Hepatocyte (in vitro differentiated cells): ENCODE results near the gene PIGQ. TPM values are rescaled to one million over a fixed set of nuclear protein-coding genes. Genes with fewer than 3 reads are reported as not detected.
A peak's percentile ranks its signal among the peaks of the same experiment; 100 is the strongest.

Source experiments
- DNase-seq: peaks from one replicate; pipeline ENCODE4 v3.0.0-alpha.2; 2016; ENCODE audit warnings: low spot score
- H2AFZ ChIP-seq: fragments of 200-600 bp; sonication (generic); 2 replicates; pipeline ENCODE4 v1.6.0; 2016; ENCODE audit warnings: antibody characterized with exemption, mild to moderate bottlenecking
- H3K27ac ChIP-seq: fragments of 200-600 bp; sonication (generic); 2 replicates; pipeline ENCODE4 v1.5.1; 2016; ENCODE audit warnings: mild to moderate bottlenecking
- H3K27me3 ChIP-seq: fragments of 200-600 bp; sonication (generic); 2 replicates; pipeline ENCODE4 v1.6.1; 2016
- H3K36me3 ChIP-seq: fragments of 200-600 bp; sonication (generic); replicated peaks from 2 replicates; pipeline ENCODE4 v1.5.1; 2016; ENCODE audit warnings: low read depth; ENCODE audit not compliant: insufficient read depth
- H3K4me1 ChIP-seq: fragments of 200-600 bp; sonication (generic); 2 replicates; pipeline ENCODE4 v1.5.1; 2016; ENCODE audit warnings: mild to moderate bottlenecking, moderate library complexity; ENCODE audit not compliant: insufficient read depth
- H3K4me2 ChIP-seq: fragments of 200-600 bp; sonication (generic); 2 replicates; pipeline ENCODE4 v1.6.0; 2016
- H3K4me3 ChIP-seq: fragments of 200-600 bp; sonication (generic); 2 replicates; pipeline ENCODE4 v1.5.1; 2016; ENCODE audit warnings: mild to moderate bottlenecking
- H3K79me2 ChIP-seq: fragments of 200-600 bp; sonication (generic); 2 replicates; pipeline ENCODE4 v1.6.0; 2017; ENCODE audit warnings: mild to moderate bottlenecking
- H3K9me2 ChIP-seq: fragments of 200-600 bp; sonication (generic); replicated peaks from 2 replicates; pipeline ENCODE4 v1.6.0; 2017; ENCODE audit warnings: mild to moderate bottlenecking; ENCODE audit not compliant: insufficient read depth
- H3K9me3 ChIP-seq: fragments of 200-600 bp; sonication (generic); 2 replicates; pipeline ENCODE4 v1.5.1; 2016; ENCODE audit warnings: low read depth, mild to moderate bottlenecking
- H4K20me1 ChIP-seq: fragments of 200-600 bp; sonication (generic); 2 replicates; pipeline ENCODE4 v1.6.0; 2016; ENCODE audit warnings: mild to moderate bottlenecking; ENCODE audit not compliant: insufficient read depth, poor library complexity, severe bottlenecking
- EZH2 ChIP-seq: fragments of 200-600 bp; sonication (generic); IDR thresholded peaks from 2 replicates; pipeline ENCODE4 v1.6.1; 2016; ENCODE audit warnings: antibody characterized with exemption, mild to moderate bottlenecking, borderline replicate concordance
- EZH2phosphoT487 ChIP-seq: fragments of 200-600 bp; sonication (generic); IDR thresholded peaks from one replicate; pipeline ENCODE4 v1.6.1; 2018; ENCODE audit warnings: antibody characterized with exemption, mild to moderate bottlenecking, low read depth, moderate library complexity; ENCODE audit not compliant: unreplicated experiment, severe bottlenecking
- WGBS: methylation state at CpG from one replicate; pipeline ENCODE4 v1.1.6; 2016; ENCODE audit warnings: low lambda C conversion rate; ENCODE audit errors: missing lambda C conversion rate; 5-methylcytosine and 5-hydroxymethylcytosine counted together
- polyA plus RNA-seq: library from polyadenylated mRNA; unstranded; fragments of >200 nt; fragmentation: Nextera tagmentation; extraction: Ambion mirVana; gene quantifications from 2 replicates; pipeline ENCODE4 v1.2.1, GENCODE V29; 2016
- total RNA-seq: library from RNA; depleted of rRNA; stranded (reverse); fragments of >200 nt; gene quantifications from 2 replicates; pipeline ENCODE4 v1.2.3, GENCODE V29; 2014
- TF ChIP-seq, protein P1 (sequence below): fragments of 200-600 bp; sonication (generic); IDR thresholded peaks from 2 replicates; pipeline ENCODE4 v1.5.1; 2016; ENCODE audit warnings: antibody characterized with exemption, mild to moderate bottlenecking; ENCODE audit not compliant: poor library complexity

PIGQ gene
- total and polyA plus RNA-seq, 2 experiments from 2014 or later: 30.0 to 58.6 TPM

DNA sequence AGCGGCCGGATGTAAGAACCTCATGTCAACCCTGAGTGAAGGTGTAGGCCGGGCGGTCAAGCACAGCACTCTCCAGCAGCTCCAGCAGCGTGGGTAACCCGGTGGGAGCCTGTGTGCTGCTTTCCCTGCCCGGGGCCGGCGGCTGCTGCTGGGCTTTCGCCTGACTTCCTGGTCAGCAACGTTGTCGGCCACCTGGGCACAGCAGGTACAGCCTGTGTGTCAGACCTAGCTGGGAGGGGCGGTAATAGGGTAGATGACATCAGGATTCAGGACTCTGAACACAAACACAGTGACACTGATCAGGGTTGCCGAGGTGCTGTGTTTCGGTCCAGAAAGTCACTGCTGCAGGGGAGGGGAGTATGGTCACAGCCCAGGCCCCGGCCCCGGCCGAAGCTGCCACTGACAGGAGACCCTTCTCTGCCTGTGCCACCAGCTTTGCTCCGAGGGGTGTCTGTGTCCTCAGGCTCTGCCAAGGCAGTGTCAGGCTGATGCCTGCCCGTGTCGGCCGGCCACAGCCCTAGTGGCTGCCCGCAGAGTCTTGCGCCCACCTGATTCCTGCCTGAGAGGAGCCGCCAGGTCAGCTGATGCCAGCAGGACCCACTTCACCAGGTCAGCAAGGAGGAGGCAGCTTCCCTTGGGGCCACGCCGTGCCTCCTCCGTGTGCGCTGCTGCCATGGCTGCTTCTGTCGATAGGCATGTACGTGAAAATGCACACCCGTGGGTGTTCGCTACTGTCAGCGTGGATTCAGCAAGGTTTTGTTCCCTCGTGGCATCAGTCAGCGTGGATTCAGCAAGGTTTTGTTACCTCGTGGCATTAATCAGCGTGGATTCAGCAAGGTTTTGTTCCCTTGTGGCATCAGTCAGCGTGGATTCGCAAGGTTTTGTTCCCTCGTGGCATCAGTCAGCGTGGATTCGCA, 29.3 kb downstream of the PIGQ start:
- H3K27ac ChIP-seq: no peak overlapping the region
- peaks cover 93% of the 10 kb centered on the region for H3K79me2 ChIP-seq
- H3K27me3 ChIP-seq: no peaks in the 10 kb centered on the region
- H4K20me1 ChIP-seq: peaks cover 29% of the 10 kb centered on the region
- TF ChIP-seq EZH2phosphoT487 (no peak), EZH2 (no peak)
- TF ChIP-seq, protein P1, sequence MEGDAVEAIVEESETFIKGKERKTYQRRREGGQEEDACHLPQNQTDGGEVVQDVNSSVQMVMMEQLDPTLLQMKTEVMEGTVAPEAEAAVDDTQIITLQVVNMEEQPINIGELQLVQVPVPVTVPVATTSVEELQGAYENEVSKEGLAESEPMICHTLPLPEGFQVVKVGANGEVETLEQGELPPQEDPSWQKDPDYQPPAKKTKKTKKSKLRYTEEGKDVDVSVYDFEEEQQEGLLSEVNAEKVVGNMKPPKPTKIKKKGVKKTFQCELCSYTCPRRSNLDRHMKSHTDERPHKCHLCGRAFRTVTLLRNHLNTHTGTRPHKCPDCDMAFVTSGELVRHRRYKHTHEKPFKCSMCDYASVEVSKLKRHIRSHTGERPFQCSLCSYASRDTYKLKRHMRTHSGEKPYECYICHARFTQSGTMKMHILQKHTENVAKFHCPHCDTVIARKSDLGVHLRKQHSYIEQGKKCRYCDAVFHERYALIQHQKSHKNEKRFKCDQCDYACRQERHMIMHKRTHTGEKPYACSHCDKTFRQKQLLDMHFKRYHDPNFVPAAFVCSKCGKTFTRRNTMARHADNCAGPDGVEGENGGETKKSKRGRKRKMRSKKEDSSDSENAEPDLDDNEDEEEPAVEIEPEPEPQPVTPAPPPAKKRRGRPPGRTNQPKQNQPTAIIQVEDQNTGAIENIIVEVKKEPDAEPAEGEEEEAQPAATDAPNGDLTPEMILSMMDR: no peak
- no peak overlapping the region for H3K4me3 ChIP-seq
- H3K9me3 ChIP-seq: no peaks in the 10 kb centered on the region
- H3K9me2 ChIP-seq: no peaks in the 10 kb centered on the region
- H3K4me1 ChIP-seq: peaks cover 13% of the 10 kb centered on the region
- WGBS: 97% methylated on average over 38 of the region's 43 CpGs
- no peaks in the 10 kb centered on the region for H3K36me3 ChIP-seq
- H3K4me2 ChIP-seq: no peak overlapping the region
- peak; percentile 37 for DNase-seq
- no peak overlapping the region for H2AFZ ChIP-seq

DNA sequence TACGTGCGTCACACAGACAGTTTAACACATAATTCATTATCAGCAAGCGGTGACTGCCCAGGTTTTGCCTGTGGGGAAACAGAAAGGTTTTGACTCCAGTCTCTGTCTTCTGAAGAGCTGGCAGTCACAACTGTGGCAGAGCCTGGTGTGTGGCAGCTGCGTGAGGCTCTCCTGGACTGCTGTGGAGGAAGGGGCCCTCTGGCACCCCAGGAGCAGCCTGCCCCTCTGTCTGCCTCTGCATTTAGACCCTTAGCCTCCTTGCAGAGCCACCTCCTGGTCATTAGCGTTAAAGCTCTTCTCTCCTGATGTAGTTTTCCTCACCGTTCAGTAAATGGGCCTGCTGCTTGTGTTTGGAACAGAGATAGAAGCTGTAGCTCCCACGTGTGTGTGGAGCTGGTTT, 31.0 kb downstream of the PIGQ start:
- no peaks in the 10 kb centered on the region for H3K27me3 ChIP-seq
- WGBS: 60% methylated on average over 7 of the region's 7 CpGs
- H4K20me1 ChIP-seq: peaks cover 25% of the 10 kb centered on the region
- H3K79me2 ChIP-seq: peaks cover 93% of the 10 kb centered on the region
- H3K9me3 ChIP-seq: no peaks in the 10 kb centered on the region
- H3K4me1 ChIP-seq: no peaks in the 10 kb centered on the region
- TF ChIP-seq, protein P1: peak; percentile 26
- TF ChIP-seq EZH2phosphoT487: no peak
- H2AFZ ChIP-seq: no peak overlapping the region
- no peaks in the 10 kb centered on the region for H3K9me2 ChIP-seq
- H3K36me3 ChIP-seq: no peaks in the 10 kb centered on the region
- H3K27ac ChIP-seq: no peak overlapping the region
- H3K4me2 ChIP-seq: no peak overlapping the region
- H3K4me3 ChIP-seq: no peak overlapping the region
- peak; percentile 19 for DNase-seq

DNA sequence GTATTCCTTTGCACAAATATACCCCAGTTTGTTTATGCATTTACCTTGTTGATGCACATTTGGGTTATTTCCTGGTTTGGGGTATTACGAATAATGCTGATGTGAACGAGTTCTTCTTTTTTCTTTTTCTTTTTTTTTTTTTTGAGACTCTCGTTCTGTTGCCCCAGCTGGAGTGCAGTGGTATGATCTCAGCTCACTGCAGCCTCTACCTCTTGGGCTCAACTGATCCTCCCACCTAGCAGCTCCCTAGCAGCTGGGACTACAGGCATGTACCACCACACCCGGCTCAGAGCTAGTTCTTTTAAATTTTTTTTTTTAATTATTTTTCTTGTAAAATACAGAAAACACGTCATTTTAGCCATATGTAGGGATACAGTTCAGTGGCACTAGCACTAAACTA, 34.2 kb downstream of the PIGQ start:
- Histone ChIP-seq H3K4me3 (no peak overlapping the region), H3K27ac (no peak overlapping the region), H4K20me1 (peaks cover 20% of the 10 kb centered on the region), H2AFZ (no peak overlapping the region), H3K9me2 (no peaks in the 10 kb centered on the region), H3K9me3 (no peaks in the 10 kb centered on the region), H3K79me2 (peaks cover 84% of the 10 kb centered on the region), H3K27me3 (no peaks in the 10 kb centered on the region), H3K4me2 (no peak overlapping the region), H3K36me3 (no peaks in the 10 kb centered on the region), H3K4me1 (no peaks in the 10 kb centered on the region)
- no peak for DNase-seq
- TF ChIP-seq EZH2phosphoT487 (no peak), EZH2 (no peak)
- TF ChIP-seq, protein P1: no peak
- WGBS: 93% methylated on average over 5 of the region's 5 CpGs
